ENCODE data around the gene ADH7.
A peak's percentile ranks its signal among the peaks of the same experiment; 100 is the strongest.
"Not testable (repeated sequence)": the region's sequence is repeated elsewhere in the genome, so short reads cannot be mapped to it uniquely, and the experiment has no call there.

The ADH7 gene

DNA sequence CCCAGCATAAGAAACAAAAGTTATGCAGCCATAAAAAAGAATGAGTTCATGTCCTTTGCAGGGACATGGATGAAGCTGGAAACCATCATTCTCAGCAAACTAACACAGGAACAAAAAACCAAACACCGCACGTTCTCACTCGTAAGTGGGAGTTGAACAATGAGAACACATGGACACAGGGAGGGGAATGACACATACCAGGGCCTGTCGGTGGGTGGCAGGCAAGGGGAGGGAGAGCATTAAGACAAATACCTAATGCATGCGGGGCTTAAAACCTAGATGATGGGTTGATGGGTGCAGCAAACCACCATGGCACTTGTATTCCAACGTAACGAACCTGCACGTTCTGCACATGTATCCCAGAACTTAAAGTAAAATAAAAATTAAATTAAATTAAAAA, 19.4 kb downstream of the ADH7 start:
- DNase-seq (ENCODE audit: low read depth): not testable (repeated sequence)

DNA sequence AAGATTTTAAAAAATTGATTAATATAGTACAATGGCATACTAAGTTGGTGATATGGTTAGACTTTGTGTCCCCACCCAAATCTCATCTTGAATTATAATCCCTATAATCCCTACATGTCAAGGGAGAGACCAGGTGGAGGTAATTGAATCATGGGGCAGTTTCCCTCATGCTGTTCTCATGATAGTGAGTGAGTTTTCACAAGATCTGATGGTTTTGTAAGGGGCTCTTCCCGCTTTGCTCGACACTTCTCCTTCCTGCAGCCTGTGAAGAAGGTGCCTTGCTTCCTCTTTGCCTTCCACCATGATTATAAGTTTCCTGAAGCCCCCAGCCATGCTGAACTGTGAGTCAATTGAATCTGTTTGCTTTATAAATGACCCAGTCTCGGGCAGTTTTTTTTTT, 20.2 kb downstream of the ADH7 start:
- DNase-seq (ENCODE audit: low read depth): not testable (repeated sequence)

DNA sequence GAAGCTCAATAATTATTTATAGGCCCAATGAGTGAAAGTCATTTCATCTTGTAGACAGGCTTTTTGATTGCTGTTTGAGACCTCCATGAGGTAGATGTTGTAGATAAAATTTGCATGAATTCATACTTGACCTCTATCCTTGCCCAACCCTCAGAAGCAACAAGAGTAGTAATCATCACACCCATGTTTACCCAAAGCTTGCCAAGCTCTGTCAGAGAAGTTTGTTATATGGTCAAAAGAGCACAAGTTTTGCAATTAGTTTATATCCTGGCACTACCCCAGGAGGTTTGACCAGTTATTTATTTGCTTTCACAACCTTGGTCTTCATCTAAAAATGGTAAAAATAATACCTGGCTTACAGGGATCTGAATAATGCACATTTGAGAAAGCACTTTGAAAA, 20.7 kb downstream of the ADH7 start:
- no peak for DNase-seq (ENCODE audit: low read depth)

DNA sequence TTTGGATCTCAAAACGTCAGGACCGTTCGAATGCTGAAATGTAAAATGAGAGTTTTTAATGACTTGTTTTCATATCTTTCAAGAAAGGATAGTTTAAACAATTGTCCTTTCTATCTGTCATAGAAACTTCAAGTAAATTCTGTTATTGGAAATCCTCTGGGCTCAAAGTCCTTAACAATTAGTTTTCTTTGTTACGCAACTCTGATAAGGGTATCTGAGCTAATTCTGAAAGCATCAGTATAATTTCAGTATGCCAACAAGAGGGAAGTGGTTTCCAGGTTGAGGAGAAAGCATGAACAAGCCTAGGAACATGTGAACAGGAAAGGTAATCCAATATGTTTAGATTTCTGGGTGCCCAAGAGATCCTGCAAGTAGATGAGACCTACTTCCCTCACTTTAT, 22.0 kb downstream of the ADH7 start:
- no peak for DNase-seq (ENCODE audit: low read depth)

DNA sequence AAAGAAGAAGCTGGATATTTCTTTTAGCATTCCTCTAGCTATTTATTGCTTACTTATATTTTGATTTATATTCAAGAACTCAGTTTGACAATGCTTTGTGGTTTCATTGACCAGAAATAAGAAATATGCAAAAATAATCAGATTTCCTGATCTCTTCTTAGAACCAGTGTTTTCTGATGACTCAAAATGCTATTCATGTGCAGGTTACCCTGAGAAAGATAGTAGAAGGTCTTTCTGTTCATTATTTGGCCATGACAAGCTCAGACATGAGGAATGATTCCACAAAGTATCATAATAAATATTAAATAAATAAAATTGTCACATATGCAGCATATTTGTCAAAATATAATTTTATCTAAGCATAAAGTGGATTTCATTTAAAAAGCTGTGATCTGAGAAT, 24.1 kb downstream of the ADH7 start:
- no peak for DNase-seq (ENCODE audit: low read depth)

DNA sequence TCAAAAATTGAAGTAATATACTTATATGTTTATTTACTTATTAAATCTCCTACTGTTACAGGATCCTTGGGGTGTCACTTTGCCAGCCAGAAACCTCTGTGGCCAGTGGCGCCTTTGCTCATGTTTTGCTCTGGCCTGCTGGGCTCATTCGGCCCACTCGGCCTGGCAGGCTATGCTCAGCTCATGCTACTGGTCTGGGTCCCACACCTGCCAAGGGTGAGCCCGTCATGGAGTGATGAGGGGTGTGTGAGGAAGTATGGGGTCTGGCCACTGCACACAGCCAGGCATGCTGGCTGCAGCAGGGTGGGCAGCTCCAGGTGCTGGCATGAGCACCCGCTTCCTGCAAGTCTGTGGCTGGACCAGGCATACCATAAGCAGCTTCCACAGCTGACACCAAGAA, 25.1 kb downstream of the ADH7 start:
- no peak for DNase-seq (ENCODE audit: low read depth)

DNA sequence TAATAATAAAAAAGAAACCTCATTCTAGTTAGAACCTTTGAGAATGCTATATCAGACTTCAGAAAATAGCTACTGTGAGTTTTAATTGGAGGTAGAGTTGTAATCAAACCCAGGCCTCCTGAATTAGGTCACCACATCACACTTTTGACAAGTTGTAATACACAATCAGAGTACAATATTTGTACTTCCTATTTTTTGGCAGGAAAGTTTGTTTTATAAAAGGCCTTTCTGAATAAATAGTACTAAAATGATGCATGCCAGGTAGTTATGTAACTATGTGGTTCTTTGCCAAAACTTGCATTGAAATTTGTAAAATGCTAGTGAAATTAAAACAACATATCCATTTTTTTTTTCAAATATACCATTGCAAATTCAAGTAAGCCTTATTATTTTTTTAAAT, 26.8 kb downstream of the ADH7 start:
- DNase-seq (ENCODE audit: low read depth): no peak

DNA sequence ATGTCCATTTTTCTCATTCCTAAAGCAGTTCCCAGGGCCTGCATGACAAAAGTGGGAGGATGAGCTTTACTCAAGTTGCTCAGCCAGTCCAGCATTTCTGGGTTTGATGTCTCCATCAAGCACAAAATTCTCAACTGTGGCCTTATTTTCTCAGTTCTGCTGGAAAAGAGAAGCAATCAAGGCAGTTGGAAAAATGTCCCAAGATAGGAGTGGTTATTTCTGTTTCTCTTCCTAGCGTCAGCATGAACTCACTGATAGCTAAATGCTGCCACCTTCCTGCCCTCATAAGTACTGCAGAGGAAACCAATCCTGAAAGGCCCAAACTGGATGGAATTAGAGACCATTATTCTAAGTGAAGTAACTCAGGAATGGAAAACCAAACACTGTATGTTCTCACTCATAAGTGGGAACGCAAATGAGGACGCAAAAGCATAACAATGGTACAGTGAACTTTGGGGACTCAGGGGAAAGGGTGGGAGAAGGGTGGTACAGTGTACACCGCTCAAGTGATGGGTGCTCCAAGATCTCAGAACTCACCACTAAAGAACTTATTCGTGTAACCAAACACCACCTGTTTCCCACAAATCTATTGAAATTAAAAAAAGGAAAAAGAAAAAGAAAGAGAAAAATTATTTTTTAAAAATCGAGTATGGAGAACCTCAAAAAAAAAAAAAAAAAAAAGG, 29.6 kb downstream of the ADH7 start:
- DNase-seq (ENCODE audit: low read depth): peak; percentile 33

DNA sequence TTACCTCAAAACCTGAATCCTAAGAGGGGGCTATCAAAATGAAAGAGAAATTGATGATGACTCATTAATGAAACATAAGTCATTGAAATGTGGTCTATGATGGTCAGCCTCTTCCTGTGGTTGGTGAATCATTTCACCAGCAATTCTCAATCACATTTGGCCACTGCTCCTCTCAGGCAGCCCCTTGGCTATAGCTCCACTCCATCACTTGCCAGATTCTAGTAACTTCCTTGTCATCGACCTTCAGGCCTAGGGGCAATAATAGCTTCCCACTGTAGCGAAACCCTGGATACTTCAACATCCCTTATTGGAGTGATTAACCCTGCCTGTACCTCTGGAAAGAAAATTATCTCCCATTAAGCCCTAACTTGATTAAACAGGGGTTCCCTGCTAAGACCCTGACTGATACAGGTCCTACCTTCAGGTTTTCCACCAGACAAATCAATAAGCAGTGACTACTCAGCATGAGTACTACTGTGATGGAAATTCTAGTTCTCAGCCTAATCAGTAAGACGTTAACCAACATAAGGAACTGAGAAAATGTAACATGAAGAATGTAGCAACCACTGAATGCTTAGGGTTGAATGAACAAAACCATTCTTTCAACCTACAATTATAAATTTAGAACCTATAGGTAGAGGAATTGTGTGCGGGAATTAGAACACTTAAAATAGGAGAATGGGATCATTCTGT, 30.4 kb downstream of the ADH7 start:
- no peak for DNase-seq (ENCODE audit: low read depth)

DNA sequence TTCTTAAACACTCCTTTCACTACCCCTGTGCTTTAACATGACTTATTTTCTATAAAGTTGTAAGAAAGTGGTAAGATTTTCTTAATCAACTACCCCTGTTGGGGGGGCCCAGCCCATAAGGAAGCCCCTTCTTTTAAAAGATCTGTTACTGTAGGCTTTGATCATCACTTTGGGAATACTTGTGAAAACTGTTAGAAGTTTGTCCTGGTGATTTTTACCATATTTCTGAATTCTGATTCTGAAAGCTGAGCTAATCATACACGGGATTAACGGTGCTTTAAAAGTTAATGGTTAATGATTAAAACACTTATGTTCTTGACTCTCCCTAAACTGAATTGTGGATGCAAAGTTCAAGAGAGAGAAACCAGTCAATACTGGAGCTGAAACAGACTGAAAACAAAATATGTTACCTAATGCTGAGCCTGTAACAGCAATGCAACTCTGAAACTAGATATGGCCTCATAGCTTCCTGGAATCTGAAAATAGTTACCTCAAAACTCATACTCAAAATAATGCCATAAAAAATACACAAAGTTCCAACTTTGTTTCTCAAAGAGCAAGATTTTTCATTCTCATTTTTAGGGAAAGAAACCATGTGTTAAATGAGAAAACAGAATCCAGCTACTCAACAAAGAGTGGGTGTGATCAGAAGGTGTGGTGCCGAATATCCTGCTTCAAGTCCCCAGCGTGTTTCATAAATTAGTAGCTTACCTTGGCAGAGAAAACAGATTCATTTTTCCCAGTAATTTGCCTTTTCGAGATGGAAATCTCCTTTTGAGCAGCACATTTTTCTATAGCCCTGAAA, 31.6 kb downstream of the ADH7 start:
- no peak for DNase-seq (ENCODE audit: low read depth)

DNA sequence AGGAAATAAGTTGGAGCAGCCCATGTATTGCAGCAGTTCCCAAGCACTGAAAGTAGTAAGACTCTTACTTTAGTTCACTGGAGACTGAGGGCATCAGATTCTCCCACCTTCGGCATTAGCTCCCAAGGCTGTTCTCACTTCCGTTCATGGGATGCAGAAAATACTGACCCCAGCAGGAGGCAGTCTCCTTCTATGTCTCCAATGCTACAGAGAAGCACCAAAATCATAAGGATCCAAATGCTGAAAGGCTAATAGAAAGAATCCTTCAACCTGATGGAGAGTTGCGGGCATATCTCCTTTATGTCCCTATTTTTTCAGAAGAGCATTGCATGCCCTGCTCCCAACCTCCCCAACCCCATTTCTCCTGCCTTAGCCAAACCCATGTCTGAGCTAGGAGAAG, 32.4 kb downstream of the ADH7 start:
- DNase-seq (ENCODE audit: low read depth): no peak

DNA sequence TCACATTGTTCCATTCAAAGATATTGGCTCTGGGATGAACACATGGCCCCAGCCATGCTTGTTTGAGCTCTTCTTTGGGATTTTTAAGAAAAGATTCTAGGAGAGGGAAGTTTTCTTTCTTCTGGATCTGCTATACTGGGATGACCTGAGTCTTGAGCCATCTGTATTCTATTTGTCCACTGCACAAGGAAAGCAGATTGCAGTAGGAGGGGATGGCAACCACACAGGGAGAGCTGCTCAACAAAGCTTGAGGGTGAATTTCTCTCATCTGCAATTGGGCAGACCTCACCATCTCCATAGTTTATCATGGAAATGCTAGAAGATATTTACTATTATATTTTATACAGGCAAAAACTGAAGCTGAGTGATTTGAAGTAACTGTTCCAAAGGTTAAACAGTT, 34.3 kb downstream of the ADH7 start:
- no peak for DNase-seq (ENCODE audit: low read depth)

DNA sequence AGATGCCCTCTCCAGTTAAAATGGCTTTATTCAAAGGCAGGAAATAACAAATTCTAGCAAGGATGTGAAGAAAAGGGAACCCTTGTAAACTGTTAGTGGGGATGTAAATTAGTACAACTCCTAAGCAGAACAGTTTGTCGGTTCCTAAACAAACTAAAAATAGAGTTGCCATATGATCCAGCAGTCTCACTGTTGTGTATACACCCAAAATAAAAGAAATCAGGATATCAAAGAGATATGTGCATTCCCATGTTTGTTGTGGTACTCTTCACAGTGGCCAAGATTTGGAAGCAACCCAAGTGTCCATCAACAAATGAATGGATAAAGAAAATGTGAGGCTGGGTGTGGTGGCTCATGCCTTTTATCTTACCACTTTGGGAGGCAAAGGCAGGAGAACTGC, 36.1 kb downstream of the ADH7 start:
- no peak for DNase-seq (ENCODE audit: low read depth)

DNA sequence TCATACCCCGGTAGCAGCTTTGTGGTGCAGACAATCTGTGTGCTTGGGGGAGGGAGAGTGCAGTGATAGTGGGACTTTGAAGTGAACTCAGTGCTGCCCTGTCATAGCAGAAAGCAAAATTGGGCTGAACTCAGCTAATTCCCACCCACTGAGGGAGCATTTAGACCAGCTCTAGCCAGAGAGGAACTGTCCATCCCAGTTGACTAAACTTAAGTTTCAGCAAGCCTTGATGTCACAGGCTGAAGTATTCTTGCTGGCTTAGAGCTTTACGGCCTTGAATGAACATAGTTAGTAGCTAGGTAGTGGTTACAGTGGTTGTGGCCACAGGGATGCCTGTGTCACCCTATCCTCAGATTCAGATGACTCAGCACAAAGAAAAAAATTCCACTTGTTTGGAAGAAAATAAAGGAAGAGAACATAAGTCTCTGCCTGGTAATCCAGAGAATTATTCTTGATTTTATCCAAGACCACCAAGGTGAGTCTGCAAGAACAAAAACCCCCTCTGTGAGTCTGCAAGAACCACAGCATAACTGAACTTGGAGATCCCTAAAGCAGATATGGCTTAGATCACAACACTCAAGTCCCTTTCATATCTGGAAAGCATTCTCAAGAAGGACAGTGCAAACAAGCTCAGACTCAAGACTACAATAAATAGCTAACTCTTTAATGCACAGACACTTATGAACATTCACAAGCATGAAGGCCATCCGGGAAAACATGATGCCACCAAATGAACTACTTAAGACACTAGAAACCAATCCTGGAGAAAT, 39.4 kb downstream of the ADH7 start:
- no peak for DNase-seq (ENCODE audit: low read depth)

DNA sequence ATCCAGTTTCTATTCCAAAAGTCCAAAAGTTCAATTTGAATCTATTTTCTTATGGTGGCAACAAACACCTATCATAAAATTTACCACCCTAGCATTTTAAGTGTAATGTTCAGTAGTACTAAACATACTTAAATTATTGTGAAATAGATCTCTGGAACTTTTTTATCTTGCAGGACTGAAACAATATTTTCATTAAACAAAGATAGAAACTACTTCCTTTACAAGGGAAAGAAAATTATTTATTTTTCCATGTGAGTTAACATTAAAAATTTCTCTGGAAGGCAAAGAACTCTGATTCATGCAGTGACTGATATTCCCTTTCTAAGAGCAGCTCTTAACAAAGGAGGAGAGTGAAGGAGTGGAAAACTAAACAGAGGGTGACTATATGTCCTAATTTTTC, 40.2 kb downstream of the ADH7 start:
- no peak for DNase-seq (ENCODE audit: low read depth)

DNA sequence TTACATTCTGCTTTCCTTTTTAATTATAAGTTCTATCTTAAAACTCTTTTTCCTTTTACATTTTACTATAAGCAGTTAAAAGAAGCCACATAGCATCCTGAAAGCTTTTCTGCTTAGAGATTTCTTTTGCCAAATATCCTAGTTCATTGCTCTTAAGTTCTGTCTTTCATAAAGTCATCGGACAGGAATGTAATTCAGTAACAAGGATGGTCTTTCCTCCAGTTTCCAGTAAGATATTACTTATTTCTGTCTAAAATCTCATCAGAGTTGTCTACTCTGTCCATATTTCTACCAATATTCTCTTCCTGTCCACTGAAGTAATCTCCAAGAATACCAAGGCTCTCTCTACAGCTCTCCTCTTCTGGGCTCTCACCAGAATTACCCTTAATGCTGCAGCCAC, 45.1 kb downstream of the ADH7 start:
- DNase-seq (ENCODE audit: low read depth): no peak

DNA sequence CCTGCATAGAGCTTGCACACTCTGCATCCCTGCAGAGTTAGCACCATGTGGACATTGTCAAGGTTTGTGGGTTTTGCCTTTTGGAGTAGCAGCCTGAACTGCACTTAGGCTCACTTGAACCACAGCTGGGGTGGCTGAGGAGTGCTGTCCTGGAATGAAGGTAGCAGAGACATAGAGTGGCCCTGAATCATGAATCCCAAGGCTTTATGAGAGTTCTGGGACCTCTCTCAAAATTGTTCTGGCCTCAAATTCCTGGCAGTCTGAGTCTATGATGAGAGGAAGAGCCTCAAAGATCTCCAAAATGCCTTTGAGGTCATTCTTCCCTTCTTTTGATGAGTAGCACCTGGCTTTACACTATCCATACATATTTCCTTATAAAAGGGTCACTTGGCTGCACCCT, 45.5 kb downstream of the ADH7 start:
- DNase-seq (ENCODE audit: low read depth): no peak

DNA sequence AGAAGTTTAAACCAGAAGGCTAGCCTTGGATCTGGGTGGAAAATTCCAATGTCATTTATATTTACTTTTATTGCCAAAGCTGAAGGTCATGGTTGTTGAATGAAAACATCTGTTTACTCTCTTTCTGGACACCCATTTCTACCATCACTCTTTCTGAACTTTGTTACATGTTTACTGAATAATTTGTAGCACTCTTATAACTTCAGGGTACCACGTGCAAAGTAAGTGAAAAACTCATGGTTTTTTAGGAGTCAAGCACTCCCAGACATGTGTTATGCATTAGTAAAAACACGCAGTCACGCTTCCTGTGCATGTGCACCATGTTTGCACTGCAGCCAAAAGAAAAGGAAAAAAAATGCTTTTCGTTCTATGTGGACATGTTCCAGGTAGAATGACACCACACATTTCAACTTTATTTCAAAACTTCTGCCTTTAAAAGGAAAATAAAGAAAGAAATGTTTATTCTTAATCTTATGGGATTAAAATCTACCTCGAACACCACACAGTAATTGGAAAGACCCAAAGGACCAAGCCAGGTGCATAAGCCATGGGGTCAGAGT, 51.2 kb downstream of the ADH7 start:
- no peak for DNase-seq (ENCODE audit: low read depth)

DNA sequence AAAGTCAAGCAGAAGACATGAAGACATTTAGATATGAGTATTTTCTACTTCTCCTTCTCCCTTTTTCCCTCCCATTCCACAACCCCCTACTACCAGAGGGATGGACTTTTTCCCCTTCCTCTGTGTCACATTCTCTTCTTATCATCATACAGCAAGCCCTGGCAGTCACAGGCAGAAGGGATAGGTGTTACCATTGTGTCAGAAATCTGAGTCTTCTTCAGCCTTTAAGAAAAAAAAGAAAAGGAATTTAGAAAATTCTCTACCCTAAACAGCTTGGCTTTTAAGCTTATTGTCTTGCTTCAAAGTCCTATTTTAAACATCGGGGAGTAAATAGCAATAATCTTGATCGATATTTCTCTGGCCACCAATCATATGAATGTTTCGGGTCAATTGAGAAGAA, 51.7 kb downstream of the ADH7 start:
- no peak for DNase-seq (ENCODE audit: low read depth)

DNA sequence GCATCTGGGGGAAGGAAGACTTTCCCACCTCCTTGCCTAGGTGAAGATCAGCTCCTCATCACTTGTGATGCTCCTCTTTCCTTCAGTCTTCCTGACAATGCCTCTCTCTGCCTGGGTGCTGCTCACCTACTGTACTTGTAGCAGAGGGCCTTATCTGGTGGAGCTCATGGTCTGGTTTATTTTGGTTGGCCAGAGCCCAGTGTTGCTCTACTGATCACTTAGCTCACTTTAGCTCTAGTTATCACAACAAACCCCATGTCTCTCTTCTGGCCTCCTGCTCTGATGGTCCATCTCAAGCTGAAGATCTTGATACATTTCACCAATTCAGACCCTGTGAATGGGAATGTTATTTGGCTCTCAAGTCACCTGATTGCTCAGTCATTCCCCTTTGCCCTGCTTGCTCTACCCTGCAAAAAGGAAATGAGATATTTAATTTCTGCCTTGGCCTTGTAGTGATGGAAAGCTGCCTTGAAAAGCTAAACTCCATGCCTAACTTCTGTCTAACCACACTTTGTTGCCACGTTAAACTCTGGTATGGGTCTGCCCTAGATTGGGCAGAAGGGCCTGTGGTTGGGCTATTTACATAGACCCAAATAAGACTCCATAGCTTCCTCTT, 52.3 kb downstream of the ADH7 start:
- no peak for DNase-seq (ENCODE audit: low read depth)

DNA sequence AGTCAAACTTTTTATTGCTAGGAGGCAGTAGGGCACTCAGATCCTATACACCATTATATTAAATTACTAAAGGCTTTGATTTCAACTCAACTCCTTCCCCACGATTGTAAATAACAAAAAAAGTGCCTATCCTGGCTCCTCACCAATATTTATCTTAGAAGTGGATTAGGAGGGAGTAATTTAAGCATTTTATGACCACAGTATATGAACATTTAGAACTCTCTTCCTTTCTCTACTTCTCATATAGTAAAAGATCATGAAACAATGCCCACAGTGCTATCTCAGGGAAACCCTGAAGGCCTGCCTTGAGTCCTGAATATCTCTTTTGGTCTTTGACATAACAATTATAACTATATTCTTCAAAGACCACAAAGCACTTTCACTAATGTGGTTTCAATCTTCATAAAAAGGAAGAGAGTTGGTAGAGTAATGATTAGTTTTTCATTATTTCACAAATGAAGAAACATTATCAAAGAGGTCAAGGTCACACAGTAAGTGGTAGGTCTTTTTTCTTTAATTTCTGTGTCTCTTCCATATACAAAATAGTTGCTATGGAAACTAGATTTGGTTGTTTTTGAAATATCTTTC, 53.5 kb downstream of the ADH7 start:
- DNase-seq (ENCODE audit: low read depth): no peak
